HUES48 (cell line): ENCODE data around the gene ATG101.
A peak's percentile ranks its signal among the peaks of the same experiment; 100 is the strongest.

Experiments used
- H3K27ac ChIP-seq: one replicate; pipeline ENCODE4 v1.7.0; 2013; ENCODE audit warnings: low read depth, low read length, inconsistent platforms
- H3K27me3 ChIP-seq: 2 replicates; pipeline ENCODE4 v1.6.1; 2013; ENCODE audit warnings: mild to moderate bottlenecking, low read length; ENCODE audit not compliant: control insufficient read depth, insufficient read depth
- H3K36me3 ChIP-seq: 2 replicates; pipeline ENCODE4 v1.6.1; 2013; ENCODE audit warnings: low read length; ENCODE audit not compliant: control insufficient read depth, insufficient read depth
- H3K4me1 ChIP-seq: 2 replicates; pipeline ENCODE4 v1.6.1; 2013; ENCODE audit warnings: mild to moderate bottlenecking, low read length; ENCODE audit not compliant: control insufficient read depth, insufficient read depth
- H3K4me3 ChIP-seq: 2 replicates; pipeline ENCODE4 v1.5.1; 2013; ENCODE audit warnings: mild to moderate bottlenecking, low read depth, low read length
- H3K9ac ChIP-seq: 2 replicates; pipeline ENCODE4 v1.6.1; 2013; ENCODE audit warnings: mild to moderate bottlenecking, low read depth, low read length, moderate library complexity
- H3K9me3 ChIP-seq: 2 replicates; pipeline ENCODE4 v1.6.1; 2013; ENCODE audit warnings: low read length; ENCODE audit not compliant: control insufficient read depth, insufficient read depth

The ATG101 gene

DNA sequence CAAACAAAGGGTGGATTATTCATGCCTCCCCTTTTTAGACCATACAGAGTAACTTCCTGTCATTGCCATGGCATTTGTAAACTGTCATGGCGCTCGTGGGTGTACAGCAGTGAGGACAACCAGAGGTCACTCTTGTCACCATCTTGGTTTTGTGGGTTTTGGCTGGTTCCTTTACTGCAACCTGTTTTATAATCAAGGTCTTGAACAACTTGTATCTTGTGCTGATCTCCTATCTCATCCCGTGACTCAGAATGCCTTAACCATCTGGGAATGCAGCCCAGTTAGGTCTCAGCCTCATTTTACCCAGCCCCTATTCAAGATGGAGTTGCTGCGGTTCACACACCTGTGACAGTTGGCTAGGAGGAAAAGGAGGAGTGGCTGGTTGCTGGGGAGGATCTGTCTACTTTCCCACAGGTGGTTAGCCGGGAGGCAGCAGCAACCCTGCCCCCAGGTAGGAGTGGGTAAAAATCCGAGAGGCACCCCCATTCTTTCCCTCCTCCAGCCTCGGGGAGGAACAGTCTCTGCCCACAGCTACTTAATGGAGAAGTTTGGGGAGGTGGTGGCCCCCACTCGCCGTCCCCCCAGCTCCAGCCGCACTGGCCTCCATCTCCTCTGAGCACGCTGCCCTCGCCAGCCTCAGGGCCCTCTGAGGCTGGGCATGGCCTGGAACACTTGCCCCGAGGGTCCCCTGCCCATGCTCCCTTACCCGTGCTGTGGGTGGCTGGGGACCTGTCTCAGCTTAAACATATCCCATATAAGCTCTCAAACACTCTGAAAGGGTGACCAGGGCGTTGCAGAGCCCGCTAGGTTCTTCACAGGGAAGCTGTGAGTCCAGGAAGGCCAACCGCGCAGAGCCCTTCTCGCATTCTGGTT is 51.4 kb downstream of the ATG101 start:
- H3K9ac ChIP-seq, result no peak overlapping the region

GRCh38 chr12:52121824-52122539 is 52.2 kb downstream of the ATG101 start:
- no peak overlapping the region for H3K27ac ChIP-seq
- no peaks in the 10 kb centered on the region for H3K36me3 ChIP-seq
- peak overlapping the region; percentile 42 for H3K4me3 ChIP-seq
- no peaks in the 10 kb centered on the region for H3K27me3 ChIP-seq
- H3K4me1 ChIP-seq, result peaks cover 52% of the 10 kb centered on the region
- H3K9ac ChIP-seq, result no peak overlapping the region
- no peaks in the 10 kb centered on the region for H3K9me3 ChIP-seq

More for the DNA sequence above, 51.4 kb downstream of the ATG101 start:
- H3K36me3 ChIP-seq, result no peaks in the 10 kb centered on the region
- no peak overlapping the region for H3K4me3 ChIP-seq
- H3K4me1 ChIP-seq, result peaks cover 44% of the 10 kb centered on the region
- H3K27me3 ChIP-seq, result no peaks in the 10 kb centered on the region
- H3K9me3 ChIP-seq, result no peaks in the 10 kb centered on the region
- no peak overlapping the region for H3K27ac ChIP-seq

GRCh38 chr12:52122540-52122871 is 52.7 kb downstream of the ATG101 start:
- H3K9ac ChIP-seq, result no peak overlapping the region
- peaks cover 57% of the 10 kb centered on the region for H3K4me1 ChIP-seq
- H3K36me3 ChIP-seq, result no peaks in the 10 kb centered on the region
- no peaks in the 10 kb centered on the region for H3K27me3 ChIP-seq
- H3K4me3 ChIP-seq, result peak overlapping the region; percentile 42; the same call in 1 of the 2 replicates
- H3K9me3 ChIP-seq, result no peaks in the 10 kb centered on the region
- no peak overlapping the region for H3K27ac ChIP-seq

GRCh38 chr12:52122904-52123303 is 53.1 kb downstream of the ATG101 start:
- no peak overlapping the region for H3K9ac ChIP-seq
- H3K9me3 ChIP-seq, result no peaks in the 10 kb centered on the region
- H3K4me3 ChIP-seq, result no peak overlapping the region
- H3K36me3 ChIP-seq, result no peaks in the 10 kb centered on the region
- peaks cover 59% of the 10 kb centered on the region for H3K4me1 ChIP-seq
- no peaks in the 10 kb centered on the region for H3K27me3 ChIP-seq
- no peak overlapping the region for H3K27ac ChIP-seq

DNA sequence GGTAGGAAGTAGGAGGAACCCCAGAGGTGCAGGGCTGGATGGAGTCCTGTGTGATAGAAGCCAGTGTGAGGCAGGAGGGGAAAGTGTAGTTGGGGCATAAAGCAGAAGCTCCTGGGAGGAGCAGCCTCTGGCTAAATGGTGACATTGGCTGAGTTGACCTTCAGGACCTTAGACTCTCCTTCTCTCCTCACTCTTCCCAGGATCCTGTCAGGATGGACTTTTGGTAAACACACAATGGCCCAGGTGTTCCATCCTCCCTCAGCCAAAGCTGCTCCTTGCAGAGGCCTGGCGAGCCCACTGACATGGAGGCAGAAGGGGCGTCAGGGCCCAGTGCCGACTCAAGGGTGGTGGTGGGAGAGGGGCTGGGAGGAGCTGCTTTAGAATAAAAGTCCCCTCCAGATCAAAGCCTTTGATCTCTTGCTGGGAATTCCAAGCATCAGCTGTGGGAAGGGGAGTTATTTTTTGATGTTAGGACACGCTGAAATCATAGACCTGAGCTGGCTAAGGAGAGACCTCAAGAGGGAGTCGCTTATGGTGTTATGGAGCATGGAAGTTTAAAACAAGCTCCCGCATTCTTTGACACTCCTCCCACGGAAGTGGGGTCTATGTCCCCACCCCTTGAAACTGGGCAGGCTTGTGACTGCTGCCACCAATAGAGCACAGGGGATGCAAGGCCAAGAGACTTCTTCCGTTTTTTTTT is 53.9 kb downstream of the ATG101 start:
- H3K27me3 ChIP-seq, result no peaks in the 10 kb centered on the region
- peaks cover 59% of the 10 kb centered on the region for H3K4me1 ChIP-seq
- no peaks in the 10 kb centered on the region for H3K9me3 ChIP-seq

DNA sequence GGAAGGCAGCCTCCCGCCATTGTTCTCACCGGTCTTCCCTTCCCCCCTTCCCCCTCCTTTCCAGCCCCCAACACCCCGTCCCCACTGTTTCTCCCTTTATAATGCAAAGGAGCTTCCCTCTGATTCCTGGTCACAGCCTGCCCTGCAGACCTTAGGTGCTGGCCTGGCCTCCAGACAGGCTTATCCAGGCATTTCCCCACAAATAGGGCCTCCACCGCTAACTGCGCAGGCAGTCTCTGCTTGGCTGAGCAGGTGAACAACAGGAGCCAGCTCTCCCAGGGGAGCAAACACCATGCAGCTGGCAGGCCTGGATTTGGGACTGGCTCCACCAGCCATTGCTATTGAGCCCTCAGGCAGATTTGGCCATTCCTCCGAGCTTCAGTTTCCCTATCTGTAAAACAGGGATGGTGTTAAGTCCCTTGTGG is 55.7 kb downstream of the ATG101 start:
- Histone ChIP-seq H3K9ac (peak overlapping the region; percentile 55), H3K27ac (peak overlapping the region; percentile 93)

More for the DNA sequence above, 53.9 kb downstream of the ATG101 start:
- no peaks in the 10 kb centered on the region for H3K36me3 ChIP-seq
- H3K4me3 ChIP-seq, result no peak overlapping the region
- no peak overlapping the region for H3K9ac ChIP-seq
- H3K27ac ChIP-seq, result no peak overlapping the region

DNA sequence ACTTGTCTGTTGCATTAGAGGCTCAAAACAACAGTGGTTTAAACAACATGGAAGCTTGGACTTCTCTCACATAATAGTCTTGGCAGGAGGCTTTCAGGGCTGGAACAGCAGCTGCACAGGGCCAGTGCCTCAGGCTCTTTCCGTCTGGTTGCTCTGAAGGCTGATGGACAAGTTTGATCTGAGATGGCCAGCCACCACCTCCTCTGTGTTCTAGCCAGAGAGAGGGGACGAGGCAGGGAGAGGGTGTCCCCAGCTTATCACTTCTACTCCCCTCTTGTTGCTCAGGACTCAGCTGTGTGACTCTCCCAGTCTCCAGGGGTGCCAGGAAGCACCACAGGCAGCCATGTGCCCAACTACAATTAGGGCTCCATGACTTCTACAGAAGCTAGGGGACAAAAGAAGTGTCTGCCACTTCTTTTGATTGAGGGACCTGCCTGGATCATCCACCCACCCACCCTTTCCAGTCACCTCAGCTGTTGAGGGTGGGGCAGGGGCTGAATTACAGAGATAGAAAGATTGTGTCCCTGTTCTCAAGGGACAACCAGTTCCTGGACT is 56.3 kb downstream of the ATG101 start:
- no peaks in the 10 kb centered on the region for H3K9me3 ChIP-seq
- peak overlapping the region; percentile 93 for H3K27ac ChIP-seq
- H3K27me3 ChIP-seq, result no peaks in the 10 kb centered on the region
- peak overlapping the region; percentile 19; the same call in 1 of the 2 replicates for H3K4me3 ChIP-seq
- H3K36me3 ChIP-seq, result no peaks in the 10 kb centered on the region
- H3K9ac ChIP-seq, result peak overlapping the region; percentile 55
- H3K4me1 ChIP-seq, result peaks cover 56% of the 10 kb centered on the region

More for the DNA sequence above, 55.7 kb downstream of the ATG101 start:
- peak overlapping the region; percentile 19; the same call in 1 of the 2 replicates for H3K4me3 ChIP-seq
- peaks cover 52% of the 10 kb centered on the region for H3K4me1 ChIP-seq
- H3K9me3 ChIP-seq, result no peaks in the 10 kb centered on the region
- no peaks in the 10 kb centered on the region for H3K36me3 ChIP-seq
- no peaks in the 10 kb centered on the region for H3K27me3 ChIP-seq
